ENCODE results near the gene CRHR1.

CRHR1 gene

DNA sequence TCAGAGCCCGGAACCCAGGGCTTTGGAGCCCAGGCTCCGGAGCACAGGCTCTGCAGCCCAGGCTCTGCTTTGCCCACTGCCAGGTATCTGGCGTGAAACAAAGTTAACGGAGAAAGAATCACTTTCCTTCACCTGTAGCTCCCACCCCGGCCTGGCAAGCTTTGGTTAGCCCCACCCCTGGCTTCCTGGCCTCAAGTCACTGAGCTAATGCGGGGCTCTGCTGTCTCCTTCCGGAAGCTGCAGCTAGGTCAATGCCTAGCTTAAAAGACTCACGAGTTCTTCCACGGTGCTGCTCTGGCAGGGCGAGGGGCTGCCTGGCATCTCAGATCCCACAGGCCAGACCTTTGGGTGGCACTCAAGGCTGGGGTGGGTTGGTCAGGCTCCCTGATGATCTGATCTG lies 39.5 kb downstream of the CRHR1 start:
- DNase-seq (ENCODE audit: low spot score) = no peak

DNA sequence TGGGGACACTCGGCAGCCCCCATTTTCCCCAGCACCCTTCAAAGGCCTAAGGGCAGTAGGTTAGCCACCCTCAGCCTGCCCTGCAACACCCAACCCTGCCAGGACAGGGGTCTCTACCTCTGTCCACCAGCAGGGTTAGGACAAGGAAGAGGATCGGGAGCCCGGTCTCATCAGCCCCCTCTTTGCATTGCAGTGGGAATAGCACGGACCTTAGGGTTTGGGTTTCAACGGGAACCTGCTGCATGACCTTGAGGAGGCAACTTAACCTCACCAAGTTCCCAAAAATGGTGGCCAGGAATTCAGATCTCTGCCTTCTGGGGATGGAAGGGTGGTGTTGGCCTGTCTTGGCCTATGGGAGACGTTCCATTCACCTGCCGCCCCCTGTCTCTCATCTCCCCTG lies 40.4 kb downstream of the CRHR1 start:
- no peak for DNase-seq (ENCODE audit: low spot score)

DNA sequence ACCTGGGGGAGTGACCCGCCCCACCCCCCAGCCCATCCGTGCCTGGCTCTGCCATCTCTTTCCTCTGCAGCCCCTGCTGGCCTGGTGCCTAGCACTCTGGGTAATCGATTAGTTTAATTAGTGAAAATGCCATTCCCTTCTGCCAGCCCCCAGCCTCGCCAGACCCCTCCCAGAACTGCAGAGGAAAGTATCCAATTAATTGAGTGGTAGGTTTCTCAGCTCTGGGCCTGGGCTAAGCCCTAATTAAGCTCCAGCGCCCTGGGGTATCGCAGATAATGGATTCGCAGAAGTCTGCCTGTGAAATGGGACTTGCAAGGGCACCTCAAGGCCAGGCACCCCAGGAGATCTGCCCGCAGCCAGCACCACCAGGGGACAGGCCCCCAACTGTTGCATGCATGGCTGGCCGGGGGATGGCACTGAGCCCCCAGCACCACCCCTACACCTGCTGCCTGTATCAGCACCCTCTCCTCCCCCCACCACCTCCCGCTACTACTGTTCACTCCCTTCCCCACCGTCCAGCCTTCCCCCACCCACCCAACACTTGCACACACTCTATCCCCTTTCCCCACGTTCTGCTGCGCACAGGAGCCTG lies 40.9 kb downstream of the CRHR1 start:
- DNase-seq (ENCODE audit: low spot score) = no peak

DNA sequence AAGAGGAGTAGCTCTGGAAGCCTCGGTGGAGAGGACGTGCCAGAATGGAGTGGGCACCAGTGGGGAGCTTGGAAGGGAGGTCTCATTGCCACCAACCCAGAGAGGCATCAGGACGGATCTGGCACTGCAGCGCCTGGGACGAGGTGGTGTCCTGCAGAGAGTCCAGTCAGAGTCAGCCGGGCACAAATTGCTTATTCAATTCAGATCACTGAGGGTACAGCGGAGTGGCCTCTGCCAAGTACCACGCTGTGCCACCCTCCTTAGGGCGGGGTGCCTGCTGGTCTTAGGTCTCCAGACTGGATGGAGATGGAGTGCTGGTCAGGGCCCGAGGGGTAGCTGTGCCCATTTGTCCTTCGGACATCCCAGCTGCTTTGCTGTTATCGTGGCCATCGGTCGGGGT lies 41.7 kb downstream of the CRHR1 start:
- no peak for DNase-seq (ENCODE audit: low spot score)

DNA sequence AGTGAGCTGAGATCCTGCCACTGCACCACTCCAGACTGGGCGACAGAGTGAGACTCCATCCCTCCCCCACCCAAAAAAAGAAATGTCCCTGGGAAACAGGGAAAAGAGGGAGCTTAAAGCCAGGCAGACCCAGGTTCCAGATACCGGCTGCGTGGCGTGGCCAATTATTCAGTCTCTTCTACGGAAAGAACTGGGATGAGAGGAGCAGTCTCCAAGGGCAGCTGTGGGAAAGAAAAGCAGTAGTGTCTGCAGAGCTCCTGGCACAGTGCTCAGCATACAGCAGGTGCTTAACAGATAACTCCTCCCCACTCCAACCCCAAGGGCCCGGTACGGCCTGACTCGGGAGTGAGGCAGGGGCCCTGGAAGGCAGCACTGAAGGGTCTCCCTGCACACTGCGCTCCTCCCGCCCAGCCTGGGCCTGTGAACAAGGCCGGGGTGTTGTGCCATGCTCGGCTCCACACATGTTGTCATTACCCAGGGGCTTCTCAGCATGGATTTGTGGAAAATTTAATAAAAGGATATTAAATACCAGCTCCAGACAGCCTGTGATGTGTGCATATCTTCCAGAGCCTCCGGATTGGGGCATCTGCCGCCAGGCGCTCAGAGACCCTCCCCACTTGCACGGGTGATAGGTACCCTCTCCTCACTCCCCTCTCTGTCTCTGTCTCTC lies 42.9 kb downstream of the CRHR1 start:
- no peak for DNase-seq (ENCODE audit: low spot score)

DNA sequence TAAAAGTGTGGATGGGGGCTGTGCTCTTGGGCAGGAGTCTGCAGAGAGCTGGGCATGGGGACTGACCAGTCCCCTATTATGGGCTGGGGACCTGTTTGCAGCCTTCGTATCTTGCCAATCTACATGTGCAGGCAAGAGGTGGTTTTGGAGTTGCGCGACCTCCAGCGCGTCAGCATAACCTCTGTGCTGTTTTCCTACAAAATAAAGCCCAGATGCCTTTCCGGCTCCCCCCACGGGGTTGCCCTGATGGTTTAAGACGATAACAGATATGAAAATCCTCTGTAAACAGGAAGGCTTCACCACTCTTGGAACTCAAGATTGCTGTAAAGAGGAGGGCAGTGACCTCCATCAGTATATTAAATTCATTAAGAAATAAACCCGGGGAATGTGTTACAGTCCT lies 44.1 kb downstream of the CRHR1 start:
- no peak for DNase-seq (ENCODE audit: low spot score)

DNA sequence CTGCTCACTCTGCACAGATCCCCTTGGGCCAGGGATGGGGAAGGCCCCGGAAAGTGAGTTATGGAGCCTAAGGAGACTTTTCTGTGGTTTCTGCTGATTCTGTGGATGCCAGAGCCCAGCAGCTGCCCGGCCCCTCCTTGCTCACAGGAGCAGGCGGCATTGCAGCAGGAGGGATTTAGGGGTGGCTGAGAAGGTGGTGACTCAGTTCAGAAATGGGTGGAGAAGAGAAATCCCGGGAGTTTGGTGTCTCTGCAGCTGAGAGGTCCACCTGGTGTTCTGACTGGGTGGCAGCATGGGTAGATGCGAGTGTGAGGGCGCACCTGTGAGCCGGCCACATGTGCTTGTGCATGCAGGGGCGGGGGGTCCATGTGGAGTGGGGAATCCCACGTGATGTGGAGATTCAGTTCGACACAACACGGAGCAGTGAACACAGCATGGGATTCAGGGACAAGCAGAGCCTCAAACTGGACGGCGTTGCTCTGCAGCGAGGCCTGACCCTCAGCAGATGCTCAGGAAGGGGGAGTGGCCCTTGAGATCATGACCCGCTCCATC lies 44.5 kb downstream of the CRHR1 start:
- DNase-seq (ENCODE audit: low spot score) = no peak

DNA sequence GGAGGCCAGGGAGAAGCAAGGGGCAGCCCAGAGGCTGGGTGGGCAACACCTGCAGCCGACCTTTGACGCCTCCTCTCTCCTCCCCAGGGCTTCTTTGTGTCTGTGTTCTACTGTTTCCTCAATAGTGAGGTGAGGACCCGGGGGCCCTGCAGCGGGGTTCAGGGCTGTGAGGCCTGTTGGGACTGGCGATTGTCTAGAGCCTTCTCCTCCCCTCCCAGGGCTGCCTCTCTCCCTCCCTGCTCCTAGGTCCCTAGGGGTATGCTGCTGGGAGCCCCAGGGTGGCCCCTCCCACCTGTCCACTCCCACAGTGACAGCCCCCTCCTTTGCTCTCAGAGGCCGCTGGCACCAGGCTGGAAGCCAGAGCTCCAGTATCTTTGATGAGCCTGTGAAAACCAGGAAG lies 49.8 kb downstream of the CRHR1 start:
- DNase-seq (ENCODE audit: low spot score) = no peak

DNA sequence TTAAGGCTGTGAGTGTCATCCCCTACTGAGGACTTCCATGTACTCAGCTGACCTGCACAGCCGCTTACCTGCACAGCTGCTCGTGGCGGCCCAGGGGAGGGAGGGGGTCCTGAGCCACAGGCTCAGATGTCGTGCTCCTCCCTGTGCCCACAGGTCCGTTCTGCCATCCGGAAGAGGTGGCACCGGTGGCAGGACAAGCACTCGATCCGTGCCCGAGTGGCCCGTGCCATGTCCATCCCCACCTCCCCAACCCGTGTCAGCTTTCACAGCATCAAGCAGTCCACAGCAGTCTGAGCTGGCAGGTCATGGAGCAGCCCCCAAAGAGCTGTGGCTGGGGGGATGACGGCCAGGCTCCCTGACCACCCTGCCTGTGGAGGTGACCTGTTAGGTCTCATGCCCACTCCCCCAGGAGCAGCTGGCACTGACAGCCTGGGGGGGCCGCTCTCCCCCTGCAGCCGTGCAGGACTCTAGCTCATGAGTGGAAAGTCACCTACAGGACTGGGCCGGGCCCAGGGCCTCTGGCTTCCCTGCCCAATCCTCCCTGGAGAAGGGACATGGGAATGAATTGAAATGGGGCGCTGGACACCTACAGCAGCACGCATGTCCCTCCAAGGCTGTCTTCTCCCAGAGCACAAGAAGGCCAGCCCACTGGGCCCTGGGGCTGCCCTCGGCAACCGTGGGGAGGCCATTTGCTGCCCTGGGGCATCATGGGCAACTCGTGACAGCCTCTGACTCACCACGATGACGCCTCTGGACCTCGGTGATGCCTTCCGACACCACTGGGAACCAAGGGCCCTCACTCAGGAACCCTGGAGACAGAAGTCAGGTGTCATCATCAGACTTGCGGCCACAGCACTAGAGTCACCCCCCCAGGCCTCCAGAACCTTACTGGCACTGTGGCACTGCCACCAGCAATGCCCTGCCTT lies 50.6 kb downstream of the CRHR1 start:
- no peak for DNase-seq (ENCODE audit: low spot score)

DNA sequence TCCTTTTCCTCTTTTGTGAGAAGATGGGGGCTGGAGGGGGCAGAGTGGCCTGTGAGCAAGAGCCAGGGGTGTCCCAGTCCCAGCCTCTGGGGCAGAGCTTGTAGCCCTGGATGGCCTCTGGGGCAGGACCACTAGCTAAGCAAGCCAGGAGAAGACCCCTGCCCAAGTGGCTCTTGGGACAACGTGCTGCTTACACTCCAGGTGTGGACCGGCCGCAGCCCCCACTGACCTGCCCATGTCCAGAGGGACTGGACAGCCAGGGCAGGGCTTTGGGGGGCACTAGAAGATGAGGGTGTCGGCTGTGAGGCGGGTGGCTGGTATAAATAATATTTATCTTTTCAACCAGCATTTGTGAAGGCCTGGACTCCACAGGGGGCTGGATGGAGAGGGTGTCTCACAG lies 51.4 kb downstream of the CRHR1 start:
- no peak for DNase-seq (ENCODE audit: low spot score)

DNA sequence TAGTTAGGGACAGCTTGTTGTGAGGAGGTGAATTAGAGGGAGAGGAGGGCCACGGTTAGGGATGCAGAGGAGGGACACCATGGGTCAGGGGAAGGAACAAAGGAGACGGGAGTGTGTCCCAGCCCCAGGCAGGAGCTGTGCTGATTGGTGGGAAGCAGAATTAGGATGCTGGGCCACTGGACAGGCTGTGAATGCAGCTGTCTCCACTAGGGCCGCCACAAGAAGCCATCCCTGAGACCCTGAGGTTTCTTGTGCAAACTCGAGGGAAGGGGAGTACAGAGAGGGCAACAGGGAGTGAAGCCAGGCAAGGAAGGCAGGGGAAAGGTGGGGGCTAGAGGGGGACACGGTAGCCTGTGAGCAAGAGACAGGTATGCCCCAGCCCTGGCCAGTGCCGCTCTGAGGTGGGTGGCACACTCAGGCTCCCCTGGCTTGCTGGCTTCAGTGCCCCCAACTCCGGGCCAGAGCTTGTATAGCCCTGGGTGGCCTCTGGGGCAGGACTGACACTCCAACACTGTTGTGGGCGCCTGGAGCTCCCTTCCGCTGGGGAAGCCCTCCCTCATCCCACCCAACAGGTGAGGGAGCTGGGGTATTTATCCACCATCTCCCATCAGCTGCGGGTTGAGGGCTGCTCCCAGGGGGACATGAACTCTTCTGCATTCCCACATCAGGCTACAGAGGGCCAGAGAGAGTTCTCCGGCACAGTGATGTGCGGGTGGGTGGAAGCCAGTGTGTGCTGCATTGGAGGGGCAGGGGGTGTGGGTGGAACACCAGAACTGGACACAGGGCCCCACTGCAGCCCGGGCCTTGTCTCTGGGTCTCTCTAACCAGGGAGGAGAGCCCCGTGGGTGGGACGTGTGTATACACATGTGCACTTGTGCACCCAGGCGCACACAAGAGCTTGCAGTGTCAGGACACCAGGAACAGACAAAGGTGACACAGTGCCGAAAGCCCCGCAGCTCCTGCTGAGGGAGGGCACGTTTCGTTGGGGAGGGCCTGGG lies 52.2 kb downstream of the CRHR1 start:
- no peak for DNase-seq (ENCODE audit: low spot score)

DNA sequence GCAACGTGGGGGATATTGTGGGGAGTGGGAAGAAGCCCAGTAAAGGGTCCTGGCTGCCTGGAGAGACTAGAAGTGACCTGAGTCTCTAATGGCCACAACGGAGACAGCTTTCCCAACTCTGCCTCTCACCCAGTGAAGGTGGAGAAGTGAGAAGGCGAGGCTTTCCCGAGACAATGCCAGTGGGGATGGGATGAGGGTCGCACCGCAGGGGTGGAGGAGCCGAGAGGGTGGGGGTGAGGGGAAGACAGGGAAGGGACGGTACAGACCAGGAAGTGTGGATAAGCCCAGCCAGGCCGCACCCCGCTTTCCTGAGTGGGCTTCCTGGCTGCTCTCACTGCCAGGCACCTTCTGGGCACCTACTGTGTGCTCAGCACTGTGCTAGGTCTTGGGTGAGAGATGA lies 53.1 kb downstream of the CRHR1 start:
- DNase-seq (ENCODE audit: low spot score) = no peak

DNA sequence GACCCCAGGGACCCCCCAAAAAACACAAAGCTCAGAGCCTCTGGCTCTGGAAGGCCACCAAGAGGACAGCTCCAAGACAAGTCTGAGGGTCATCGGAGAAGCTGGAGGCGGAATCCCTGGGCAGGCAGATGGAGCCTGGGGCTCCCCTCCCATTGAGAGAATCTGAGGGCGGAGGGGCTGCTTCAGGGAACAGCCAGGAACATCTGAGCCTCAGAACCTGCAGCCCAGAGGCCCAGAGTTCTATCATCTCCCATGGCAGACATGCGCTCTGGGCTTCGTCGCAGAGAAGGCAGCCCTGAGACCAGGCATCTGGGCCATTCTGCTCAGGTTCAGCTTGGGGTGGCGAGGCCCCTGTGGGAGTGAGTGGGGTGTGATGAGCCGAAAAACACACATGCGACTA lies 53.5 kb downstream of the CRHR1 start:
- DNase-seq (ENCODE audit: low spot score) = no peak

DNA sequence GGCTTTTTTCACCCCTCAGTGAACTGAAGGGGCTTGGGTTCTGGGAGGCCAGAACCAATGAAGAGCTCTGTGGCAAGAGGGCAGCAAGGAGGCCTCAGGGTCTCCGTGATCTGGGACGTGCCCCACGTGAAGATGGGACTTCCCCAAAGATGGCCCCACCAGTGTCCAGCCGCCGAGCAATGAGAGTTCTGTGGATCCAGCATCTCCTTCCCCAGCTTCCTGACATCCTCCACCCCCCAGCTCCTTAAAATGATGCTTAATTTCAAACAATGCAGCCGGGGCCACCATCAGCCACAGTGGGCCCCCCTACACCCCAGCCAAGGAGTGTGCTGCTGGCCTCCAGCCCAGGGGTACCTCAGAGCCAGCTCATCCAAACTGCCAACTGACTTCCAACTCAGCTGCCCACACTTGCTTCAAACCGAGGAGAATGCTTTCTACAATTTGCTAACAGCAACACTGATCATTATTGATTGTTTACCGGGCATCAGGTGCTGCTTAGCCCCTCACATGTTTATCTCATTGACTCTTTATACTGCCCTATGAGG lies 54.7 kb downstream of the CRHR1 start:
- DNase-seq (ENCODE audit: low spot score) = no peak

DNA sequence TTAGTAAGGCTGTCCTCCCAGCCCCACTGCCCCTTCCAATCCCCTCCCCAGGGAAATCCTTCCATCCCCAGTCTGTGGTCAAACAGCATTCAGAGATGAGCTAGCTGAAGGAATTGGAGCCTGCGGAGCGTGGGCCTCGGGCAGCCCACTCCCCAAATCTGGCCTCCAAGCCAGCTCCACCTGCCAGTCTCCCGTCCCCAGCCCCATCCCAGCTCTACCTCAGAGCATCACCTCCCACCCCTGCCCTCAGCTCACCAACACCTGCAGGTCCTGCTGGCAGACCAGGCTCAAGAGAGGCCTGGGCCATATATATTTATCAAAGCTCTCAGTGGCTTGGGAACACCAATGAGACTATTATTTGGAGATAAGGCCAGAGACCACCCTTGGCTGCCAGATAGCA lies 55.3 kb downstream of the CRHR1 start:
- DNase-seq (ENCODE audit: low spot score) = no peak

DNA sequence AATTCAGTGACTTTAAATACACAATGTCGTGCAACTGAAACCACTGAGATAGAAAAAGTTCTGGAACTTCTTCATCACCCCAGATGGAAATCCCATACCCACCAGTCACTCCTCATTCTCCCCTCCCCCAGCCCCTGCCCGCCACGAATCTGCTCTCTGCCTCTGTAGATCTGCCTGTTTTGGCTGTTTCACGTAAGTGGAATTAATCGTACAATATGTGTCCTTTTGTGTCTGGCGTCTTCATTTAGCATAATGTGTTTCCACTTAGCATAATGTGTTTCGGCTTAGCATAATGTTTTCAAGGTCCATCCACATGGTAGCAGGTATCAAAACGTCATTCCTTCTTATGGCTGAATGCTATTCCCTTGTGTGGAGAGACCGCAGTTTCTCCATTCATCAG lies 57.1 kb downstream of the CRHR1 start:
- no peak for DNase-seq (ENCODE audit: low spot score)

DNA sequence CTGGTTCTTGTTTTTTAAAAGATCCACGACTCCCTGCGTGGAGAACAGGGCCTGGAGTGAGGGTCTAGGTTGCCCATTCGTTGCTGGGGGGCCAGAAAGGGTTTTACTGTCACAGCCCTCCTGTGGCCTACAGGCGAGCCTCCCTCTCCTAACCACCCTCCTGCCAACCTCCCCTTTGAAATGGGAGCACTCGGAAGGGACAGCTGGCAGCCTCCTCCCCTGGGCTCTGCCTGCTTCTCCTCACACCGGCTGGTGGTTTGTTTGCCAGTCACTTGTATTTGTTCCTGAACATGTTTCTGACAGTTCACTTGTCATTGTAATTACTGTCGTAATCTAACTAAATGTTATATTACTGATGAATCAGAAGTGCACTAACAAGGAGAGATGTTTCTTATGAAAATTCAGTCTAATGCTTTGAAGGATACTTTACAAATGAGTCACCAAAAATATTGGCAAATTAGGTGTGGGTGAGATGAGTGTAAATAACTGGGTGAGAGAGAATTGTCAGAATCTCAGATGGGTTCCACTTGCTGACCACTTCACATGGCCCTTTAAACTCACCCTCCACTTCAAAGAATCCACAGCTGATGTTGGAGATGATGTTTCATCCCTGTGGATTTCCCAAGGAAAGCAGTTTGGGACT lies 57.9 kb downstream of the CRHR1 start:
- no peak for DNase-seq (ENCODE audit: low spot score)

DNA sequence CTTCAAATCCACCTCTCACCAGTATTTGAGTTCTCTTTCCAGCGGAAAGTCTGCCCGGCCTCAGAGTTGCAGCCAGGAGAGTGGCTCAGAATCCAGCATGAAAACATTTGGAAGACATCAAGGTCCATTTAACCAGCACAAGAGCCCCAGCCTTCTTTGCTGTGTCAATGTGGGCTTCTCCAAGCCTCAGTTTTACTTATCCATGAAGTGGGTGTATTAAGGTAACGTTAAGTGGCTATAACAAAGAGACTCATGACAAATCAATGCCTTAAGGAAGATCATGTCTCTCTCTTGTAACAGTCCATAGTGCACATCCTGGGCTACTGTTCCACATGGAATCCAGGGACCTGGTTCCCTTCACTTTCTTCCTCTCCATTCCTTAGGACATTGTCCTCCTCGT lies 59.6 kb downstream of the CRHR1 start:
- no peak for DNase-seq (ENCODE audit: low spot score)

DNA sequence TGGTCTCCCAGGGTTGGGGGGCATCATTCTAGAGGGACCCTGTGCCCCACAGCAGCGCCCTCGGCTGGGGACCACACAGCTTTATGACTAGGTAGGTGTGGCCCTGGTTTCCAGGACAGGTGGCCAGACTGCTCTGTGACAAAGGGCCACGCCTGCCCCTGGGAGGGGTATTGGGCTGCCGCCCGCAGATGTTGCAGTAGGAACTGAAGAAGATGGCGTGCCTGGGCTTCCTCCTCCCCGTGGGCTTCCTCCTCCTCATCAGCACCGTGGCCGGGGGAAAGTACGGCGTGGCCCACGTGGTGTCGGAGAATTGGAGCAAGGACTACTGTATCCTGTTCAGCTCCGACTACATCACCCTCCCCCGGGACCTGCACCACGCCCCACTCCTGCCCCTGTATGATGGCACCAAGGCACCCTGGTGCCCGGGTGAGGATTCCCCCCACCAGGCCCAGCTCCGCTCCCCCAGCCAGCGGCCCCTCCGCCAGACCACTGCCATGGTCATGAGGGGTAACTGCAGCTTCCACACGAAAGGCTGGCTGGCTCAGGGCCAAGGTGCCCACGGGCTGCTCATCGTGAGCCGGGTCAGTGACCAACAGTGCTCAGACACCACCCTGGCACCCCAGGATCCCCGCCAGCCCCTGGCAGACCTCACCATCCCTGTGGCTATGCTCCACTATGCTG lies 60.7 kb downstream of the CRHR1 start, which contains the start of gene SPPL2C:
TSS of gene SPPL2C (plus strand) at position 187 of the 681 bp plus-strand sequence. CDS start at position 213, 26 bp downstream.
- no peak for DNase-seq (ENCODE audit: low spot score)
